ENCODE measurements around the gene REPS2. TPM values are rescaled to one million over a fixed set of nuclear protein-coding genes. Genes with fewer than 3 reads are reported as not detected.

REPS2 gene
- total RNA-seq, 1 experiment from 2014 or later: 3.7 TPM

- Mint-ChIP-seq H3K36me3 (ENCODE audit: insufficient read depth in 1 of 3, low read depth in 3 of 3) (no peaks in the 10 kb centered on the region), H3K27ac (no peak overlapping the region), H3K4me3 (no peak overlapping the region), H3K27me3 (ENCODE audit: low read depth) (no peaks in the 10 kb centered on the region), H3K9me3 (no peaks in the 10 kb centered on the region), H3K4me1 (peaks cover 0 to 2% of the 10 kb centered on the region in 2 experiments; a peak in 1 of 4 replicates)
- H3K79me2 ChIP-seq (ENCODE audit: insufficient read depth, low read length): no peaks in the 10 kb centered on the region
- H3K14ac ChIP-seq (ENCODE audit: insufficient read depth, low read length): no peak overlapping the region
- H2AFZ ChIP-seq (ENCODE audit: low read length): no peak overlapping the region
- no peak overlapping the region for H3K9ac ChIP-seq (ENCODE audit: extremely low read depth, insufficient read length, low read length)
- H3K18ac ChIP-seq (ENCODE audit: insufficient read length, low read depth, low read length): no peak overlapping the region
- H2BK20ac ChIP-seq (ENCODE audit: low read depth, low read length, poor library complexity, severe bottlenecking): no peak overlapping the region
- no peaks in the 10 kb centered on the region for H3K79me1 ChIP-seq (ENCODE audit: insufficient read depth, low read depth, low read length, poor library complexity, severe bottlenecking)
- no peaks in the 10 kb centered on the region for H3K23me2 ChIP-seq (ENCODE audit: insufficient read length, low read depth, low read length, poor library complexity, severe bottlenecking)
- no peak overlapping the region for H2BK5ac ChIP-seq (ENCODE audit: insufficient read length, low read length)
- no peak overlapping the region for H4K8ac ChIP-seq (replicated peaks; ENCODE audit: insufficient read length, low read depth, low read length)
- no peak for TF ChIP-seq CTCF (conservative IDR thresholded peaks at IDR 0.05)
- H3K9me3 ChIP-seq (ENCODE audit: control insufficient read depth, low read depth, low read length): no peaks in the 10 kb centered on the region
- no peaks in the 10 kb centered on the region for H3K27me3 ChIP-seq (ENCODE audit: insufficient read depth, low read length)
- H2BK15ac ChIP-seq (ENCODE audit: low read depth, low read length): no peak overlapping the region
- H3K56ac ChIP-seq (ENCODE audit: insufficient read length, low read depth, low read length): no peak overlapping the region
- H2BK12ac ChIP-seq (ENCODE audit: insufficient read length, low read depth, low read length): no peak overlapping the region
- H3K27ac ChIP-seq (ENCODE audit: insufficient read length, low read depth, low read length): no peak overlapping the region
- no peak overlapping the region for H4K91ac ChIP-seq (ENCODE audit: insufficient read length, low read depth, low read length)
- H4K5ac ChIP-seq (ENCODE audit: insufficient read length, low read depth, low read length): no peak overlapping the region
- no peak overlapping the region for H3T11ph ChIP-seq (ENCODE audit: low read length)
- DNase-seq: no peak
- no peaks in the 10 kb centered on the region for H3K4me1 ChIP-seq (ENCODE audit: insufficient read depth, low read length)
- no peak overlapping the region for H3K4ac ChIP-seq (ENCODE audit: low read depth, low read length)
- WGBS (ENCODE audit: extremely low coverage, insufficient read length, low lambda C conversion rate): no CpG with 5 or more reads among the region's 2 CpGs
- no peak overlapping the region for H3K23ac ChIP-seq (ENCODE audit: insufficient read length, low read depth, low read length)
- H2BK120ac ChIP-seq (ENCODE audit: low read depth, low read length, poor library complexity, severe bottlenecking): no peak overlapping the region
- H4K20me1 ChIP-seq (ENCODE audit: control insufficient read depth, insufficient read depth, insufficient read length): no peaks in the 10 kb centered on the region
- no peak overlapping the region for H2AK5ac ChIP-seq (ENCODE audit: insufficient read length, low read length)
- no peak overlapping the region for H3K4me2 ChIP-seq (ENCODE audit: insufficient read depth, insufficient read length, low read length)
Measured at GRCh38 chrX:17081968-17082367, 135.5 kb downstream of the REPS2 start.
